A549 treated with CpdA at 1 μM for 4 hours (cell line): ENCODE measurements around the gene TSFM. TPM values are rescaled to one million over a fixed set of nuclear protein-coding genes. Genes with fewer than 3 reads are reported as not detected.

Experiments
- total RNA-seq: library from RNA; stranded (reverse); fragments of 200-300 nt; extraction: Qiagen RNA extraction; gene quantifications from 5 replicates; pipeline ENCODE4 v1.2.3, GENCODE V29; 2022; ENCODE audit warnings: low read depth

TSFM gene
- total RNA-seq = 69.5 to 78.2 TPM (median 73.9 TPM) in 5 replicates

GRCh38 chr12:57782608-57783465 lies at the start of gene TSFM:
TSFM (plus strand) TSS chr12:57782787; CDS start chr12:57782802, 15 bp downstream.

GRCh38 chr12:57738661-57739237 lies 43.8 kb upstream of the TSFM start, which contains the start of gene AGAP2:
AGAP2 (minus strand) TSS chr12:57738742; CDS start chr12:57738246, 496 bp downstream.

GRCh38 chr12:57744777-57745484 lies 37.7 kb upstream of the TSFM start, which contains the start of gene TSPAN31:
TSPAN31 (plus strand) TSS chr12:57745039; CDS start chr12:57745155, 116 bp downstream.

GRCh38 chr12:57751788-57752667 lies 30.6 kb upstream of the TSFM start, which contains the start of gene CDK4:
CDK4 (minus strand) TSS chr12:57752310; CDS start chr12:57751717, 593 bp downstream.

GRCh38 chr12:57754411-57755193 lies 28.0 kb upstream of the TSFM start, which contains the start of gene MARCHF9:
MARCHF9 (plus strand) TSS chr12:57755103; CDS start chr12:57755529, 426 bp downstream.

GRCh38 chr12:57766464-57767304 lies 15.9 kb upstream of the TSFM start, which contains the start of gene CYP27B1:
CYP27B1 (minus strand) TSS chr12:57767078; CDS start chr12:57767041, 37 bp downstream.

DNA sequence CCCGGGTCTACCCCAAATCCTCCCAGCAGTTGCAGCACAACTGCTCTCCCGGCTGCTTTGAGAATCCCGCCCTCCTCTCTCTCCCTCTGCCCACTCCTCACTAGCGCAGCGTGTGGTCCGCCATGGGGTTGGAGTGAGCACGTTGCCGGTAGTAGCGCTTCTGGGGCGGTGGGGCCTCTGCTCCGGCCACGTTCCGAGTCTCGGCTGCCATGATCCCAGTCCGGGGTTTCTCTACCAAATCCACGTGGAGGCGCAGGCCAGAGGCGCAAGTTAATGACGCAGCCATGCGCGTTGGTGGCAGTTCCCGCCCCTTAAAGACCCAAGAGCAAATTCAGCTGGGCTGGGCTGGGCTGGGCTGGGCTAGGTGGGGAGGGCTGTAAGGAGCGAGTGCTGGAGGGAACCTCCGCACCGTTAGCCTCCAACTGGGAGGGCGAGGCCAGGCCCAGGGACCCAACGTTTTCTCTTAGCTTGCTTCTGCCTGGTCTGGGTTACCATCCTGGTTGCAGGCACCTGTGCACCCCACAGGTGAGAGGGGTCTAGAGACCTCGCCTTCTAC lies 10.6 kb upstream of the TSFM start, which contains the start of gene METTL1:
METTL1 (minus strand) TSS at position 233 of the 556 bp plus-strand sequence; CDS start at position 211, 22 bp downstream.

GRCh38 chr12:57772429-57773322 lies 9.9 kb upstream of the TSFM start, which contains the start of gene EEF1AKMT3:
EEF1AKMT3 (plus strand) TSS chr12:57772614; CDS start chr12:57772725, 111 bp downstream.

DNA sequence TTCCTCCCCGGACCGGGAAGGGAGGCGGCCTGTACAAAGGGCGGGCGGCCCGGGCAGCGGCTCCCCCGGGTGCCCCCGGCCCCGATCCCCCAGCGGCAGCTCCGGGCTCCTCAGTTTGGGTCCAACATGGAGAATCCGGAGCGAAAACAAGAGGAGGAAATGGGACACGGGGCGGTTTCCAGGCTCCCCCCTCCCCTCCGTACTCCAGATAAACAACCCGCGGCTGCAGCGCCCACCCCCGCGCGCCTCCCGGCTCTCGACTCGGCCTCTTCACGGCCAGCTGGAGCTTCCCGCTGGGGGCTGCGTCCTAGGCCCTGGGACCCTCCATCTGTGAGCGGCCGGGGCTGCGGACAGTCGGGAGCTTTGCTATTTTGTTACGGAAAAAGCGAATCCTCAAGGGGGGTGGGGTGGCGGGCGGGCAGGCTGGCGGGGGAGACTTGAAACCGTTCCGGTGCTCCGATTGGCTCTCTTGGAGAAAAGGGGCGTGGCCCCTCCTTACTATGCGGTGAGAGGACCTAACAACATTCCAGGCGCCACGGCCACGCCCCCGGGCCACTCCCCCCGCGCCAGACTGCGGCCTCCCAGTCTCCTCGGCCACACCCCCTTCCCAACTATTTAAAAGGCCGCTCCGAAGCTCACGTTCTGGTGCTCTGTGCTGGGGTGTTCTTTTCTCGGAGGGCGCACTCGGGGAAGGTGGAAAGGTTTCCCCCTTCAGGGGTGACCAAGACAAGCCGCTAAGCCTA lies 64.2 kb downstream of the TSFM start, which contains the start of gene CTDSP2:
CTDSP2 (minus strand) TSS at position 153 of the 743 bp plus-strand sequence. CDS start 294 bp downstream, outside the sequence.

Other genes starting within 250 kb of the TSFM start
- gene DCTN2, start 235.6 kb upstream of the TSFM start, total RNA-seq = 112 to 184 TPM (median 114 TPM) in 5 replicates
- gene KIF5A, start 232.7 kb upstream of the TSFM start, total RNA-seq = 0.17 to 0.31 TPM (median 0.23 TPM) in 5 replicates
- gene PIP4K2C, start 191.6 kb upstream of the TSFM start, total RNA-seq = 36.3 to 44.3 TPM (median 42.6 TPM) in 5 replicates
- 14.4 to 21.2 TPM (median 18.1 TPM) in 5 replicates for gene DTX3, start 178.0 kb upstream of the TSFM start, total RNA-seq
- 4.8 to 7.0 TPM (median 6.8 TPM) in 5 replicates for gene ARHGEF25, start 171.4 kb upstream of the TSFM start, total RNA-seq
- gene B4GALNT1, start 149.6 kb upstream of the TSFM start, total RNA-seq = 36.6 to 54.4 TPM (median 48.1 TPM) in 5 replicates
- gene OS9, start 88.7 kb upstream of the TSFM start, total RNA-seq = 116 to 127 TPM (median 119 TPM) in 5 replicates
- 0.13 to 0.20 TPM (median 0.16 TPM) in 5 replicates for gene AGAP2, start 44.0 kb upstream of the TSFM start, total RNA-seq
- 15.7 to 20.4 TPM (median 17.0 TPM) in 5 replicates for gene TSPAN31, start 37.7 kb upstream of the TSFM start, total RNA-seq
- 259 to 307 TPM (median 276 TPM) in 5 replicates for gene CDK4, start 30.5 kb upstream of the TSFM start, total RNA-seq
- 6.1 to 8.8 TPM (median 7.5 TPM) in 5 replicates for gene MARCHF9, start 27.7 kb upstream of the TSFM start, total RNA-seq
- 1.4 to 3.7 TPM (median 2.3 TPM) in 5 replicates for gene CYP27B1, start 15.7 kb upstream of the TSFM start, total RNA-seq
- 51.0 to 61.9 TPM (median 57.7 TPM) in 5 replicates for gene METTL1, start 10.7 kb upstream of the TSFM start, total RNA-seq
- gene EEF1AKMT3, start 10.2 kb upstream of the TSFM start, total RNA-seq = 4.2 to 7.1 TPM (median 6.1 TPM) in 5 replicates
- gene AVIL, start 35.9 kb downstream of the TSFM start, total RNA-seq = 0.31 to 0.78 TPM (median 0.53 TPM) in 5 replicates
- gene CTDSP2, start 63.9 kb downstream of the TSFM start, total RNA-seq = 44.5 to 56.2 TPM (median 52.3 TPM) in 5 replicates
- gene ATP23, start 158.8 kb downstream of the TSFM start, total RNA-seq = 4.5 to 7.7 TPM (median 5.3 TPM) in 5 replicates